A673 (cell line): ENCODE results near the gene ZNF784.

ENCODE experiments used
- CTCF ChIP-seq: fragments of 300-800, 200-600 bp; sonication (generic); conservative IDR thresholded peaks from 2 replicates; pipeline ENCODE4 v1.5.1; 2017; ENCODE audit warnings: low read depth, mild to moderate bottlenecking, antibody characterized with exemption, low read length, moderate library complexity, mixed read lengths
- EZH2 ChIP-seq: fragments of 200-600 bp; sonication (generic); IDR thresholded peaks from 2 replicates; pipeline ENCODE4 v1.6.1; 2017; ENCODE audit warnings: borderline replicate concordance, low read depth, mild to moderate bottlenecking, mixed read lengths, antibody characterized with exemption, low read length; ENCODE audit not compliant: poor library complexity, severe bottlenecking

GRCh38 chr19:55596304-55596703 lies 28.1 kb downstream of the ZNF784 start:
- no peak for TF ChIP-seq CTCF
- no peak for TF ChIP-seq EZH2
